SK-N-SH treated with all-trans-retinoic acid at 6 μM for 48 hours (cell line): ENCODE data around the gene GPR18.

ENCODE experiments used
- ATAC-seq: fragments of 200-7000 bp; cut with Tn5 transposase; 3 replicates; pipeline ENCODE4 v1.9.1; 2020; ENCODE audit warnings: mild to moderate bottlenecking, moderate library complexity
- ARNTL ChIP-seq: fragments of 450-650 bp; formaldehyde crosslinking; IDR thresholded peaks from 2 replicates; pipeline ENCODE4 v1.5.0; 2020; ENCODE audit warnings: low read depth, mild to moderate bottlenecking, moderate library complexity, borderline replicate concordance
- BACH2 ChIP-seq: fragments of 250-450 bp; sonication (Bioruptor Pico); IDR thresholded peaks from 2 replicates; pipeline ENCODE4 v1.9.0; 2021; ENCODE audit warnings: mild to moderate bottlenecking, borderline replicate concordance
- CREB5 ChIP-seq: fragments of 250-450 bp; sonication (Bioruptor Pico); IDR thresholded peaks from 2 replicates; pipeline ENCODE4 v1.5.1; 2020; ENCODE audit warnings: low read depth, mild to moderate bottlenecking, moderate library complexity
- CSDC2 ChIP-seq: fragments of 250-450 bp; sonication (Bioruptor Pico); IDR thresholded peaks from 2 replicates; pipeline ENCODE4 v1.5.0; 2020; ENCODE audit warnings: mild to moderate bottlenecking, moderate library complexity
- CSRNP3 ChIP-seq: fragments of 250-450 bp; sonication (Bioruptor Pico); IDR thresholded peaks from 2 replicates; pipeline ENCODE4 v1.5.1; 2021; ENCODE audit warnings: mild to moderate bottlenecking, moderate library complexity
- ESRRG ChIP-seq: fragments of 250-450 bp; sonication (Bioruptor Pico); IDR thresholded peaks from 2 replicates; pipeline ENCODE4 v1.6.1; 2021; ENCODE audit warnings: mild to moderate bottlenecking
- GLIS3 ChIP-seq: fragments of 250-450 bp; sonication (Bioruptor Pico); IDR thresholded peaks from 2 replicates; pipeline ENCODE4 v1.5.0; 2020; ENCODE audit warnings: mild to moderate bottlenecking, moderate library complexity
- ISL1 ChIP-seq: fragments of 250-450 bp; sonication (Bioruptor Pico); IDR thresholded peaks from 2 replicates; pipeline ENCODE4 v2.1.2; 2022; ENCODE audit warnings: mild to moderate bottlenecking, moderate library complexity
- OSR1 ChIP-seq: fragments of 250-450 bp; sonication (Bioruptor Pico); IDR thresholded peaks from 2 replicates; pipeline ENCODE4 v1.8.0; 2022; ENCODE audit warnings: moderate library complexity, mild to moderate bottlenecking, inconsistent platforms
- PATZ1 ChIP-seq: fragments of 250-450 bp; sonication (Bioruptor Pico); IDR thresholded peaks from 2 replicates; pipeline ENCODE4 v1.8.0; 2020; ENCODE audit warnings: mild to moderate bottlenecking, moderate library complexity, borderline replicate concordance
- POU6F1 ChIP-seq: fragments of 250-450 bp; sonication (Bioruptor Pico); IDR thresholded peaks from 2 replicates; pipeline ENCODE4 v1.8.0; 2021; ENCODE audit warnings: low read depth, mild to moderate bottlenecking, moderate library complexity, borderline replicate concordance
- PPARA ChIP-seq: fragments of 250-450 bp; sonication (Bioruptor Pico); IDR thresholded peaks from 2 replicates; pipeline ENCODE4 v1.5.0; 2020; ENCODE audit warnings: mild to moderate bottlenecking, borderline replicate concordance
- SNAI2 ChIP-seq: fragments of 250-450 bp; sonication (Bioruptor Pico); IDR thresholded peaks from 2 replicates; pipeline ENCODE4 v1.5.0; 2020; ENCODE audit warnings: mild to moderate bottlenecking, moderate library complexity
- TCF4 ChIP-seq: fragments of 250-450 bp; sonication (Bioruptor Pico); IDR thresholded peaks from 2 replicates; pipeline ENCODE4 v1.8.0; 2021; ENCODE audit warnings: mild to moderate bottlenecking, moderate library complexity, borderline replicate concordance
- TOX ChIP-seq: fragments of 250-450 bp; sonication (Bioruptor Pico); IDR thresholded peaks from 2 replicates; pipeline ENCODE4 v1.8.0; 2021; ENCODE audit warnings: mild to moderate bottlenecking, moderate library complexity, borderline replicate concordance
- TSHZ2 ChIP-seq: fragments of 250-450 bp; sonication (Bioruptor Pico); IDR thresholded peaks from 2 replicates; pipeline ENCODE4 v1.5.0; 2020; ENCODE audit warnings: mild to moderate bottlenecking, moderate library complexity
- ZC3H10 ChIP-seq: fragments of 250-450 bp; sonication (Bioruptor Pico); IDR thresholded peaks from 2 replicates; pipeline ENCODE4 v1.5.1; 2021; ENCODE audit warnings: mild to moderate bottlenecking, moderate library complexity
- ZFP3 ChIP-seq: fragments of 250-450 bp; sonication (Bioruptor Pico); IDR thresholded peaks from 2 replicates; pipeline ENCODE4 v1.5.0; 2020; ENCODE audit warnings: mild to moderate bottlenecking, moderate library complexity
- ZFP30 ChIP-seq: fragments of 450-650 bp; formaldehyde crosslinking; IDR thresholded peaks from 2 replicates; pipeline ENCODE4 v1.5.0; 2022; ENCODE audit warnings: mild to moderate bottlenecking, moderate library complexity
- ZNF565 ChIP-seq: fragments of 450-650 bp; formaldehyde crosslinking; conservative IDR thresholded peaks from 2 replicates; pipeline ENCODE4 v1.5.0; 2020; ENCODE audit warnings: low read depth, mild to moderate bottlenecking, moderate library complexity
- ZNF70 ChIP-seq: fragments of 450-650 bp; formaldehyde crosslinking; IDR thresholded peaks from 2 replicates; pipeline ENCODE4 v1.5.0; 2020; ENCODE audit warnings: mild to moderate bottlenecking, moderate library complexity
- ZNF8 ChIP-seq: fragments of 450-650 bp; formaldehyde crosslinking; IDR thresholded peaks from 2 replicates; pipeline ENCODE4 v1.5.0; 2020; ENCODE audit warnings: mild to moderate bottlenecking, moderate library complexity

The GPR18 gene

GRCh38 chr13:99282264-99283231 lies 24.4 kb upstream of the GPR18 start:
- no peak for ATAC-seq
- TF ChIP-seq TOX (CRISPR knock-in tag) = no peak
- no peak for TF ChIP-seq CSDC2 (CRISPR knock-in tag)
- no peak for TF ChIP-seq ISL1 (CRISPR knock-in tag)
- no peak for TF ChIP-seq ARNTL (CRISPR knock-in tag)
- TF ChIP-seq ZNF70 (CRISPR knock-in tag) = no peak
- TF ChIP-seq SNAI2 (CRISPR knock-in tag) = no peak
- no peak for TF ChIP-seq ZFP30 (CRISPR knock-in tag)
- TF ChIP-seq ESRRG (CRISPR knock-in tag) = no peak
- TF ChIP-seq OSR1 (CRISPR knock-in tag) = no peak

GRCh38 chr13:99281811-99282263 lies 23.7 kb upstream of the GPR18 start:
- no peak for ATAC-seq
- TF ChIP-seq CSRNP3 (CRISPR knock-in tag) = no peak
- no peak for TF ChIP-seq ESRRG (CRISPR knock-in tag)
- TF ChIP-seq TCF4 (CRISPR knock-in tag) = no peak
- no peak for TF ChIP-seq BACH2
- no peak for TF ChIP-seq ARNTL (CRISPR knock-in tag)
- TF ChIP-seq ZNF565 (CRISPR knock-in tag) = no peak
- no peak for TF ChIP-seq CREB5 (CRISPR knock-in tag)
- no peak for TF ChIP-seq CSDC2 (CRISPR knock-in tag)
- TF ChIP-seq ZC3H10 (CRISPR knock-in tag) = no peak
- TF ChIP-seq SNAI2 (CRISPR knock-in tag) = no peak
- no peak for TF ChIP-seq ISL1 (CRISPR knock-in tag)
- no peak for TF ChIP-seq PPARA (CRISPR knock-in tag)
- TF ChIP-seq GLIS3 = no peak
- no peak for TF ChIP-seq ZFP3 (CRISPR knock-in tag)
- TF ChIP-seq POU6F1 = no peak

GRCh38 chr13:99280166-99280565 lies 22.0 kb upstream of the GPR18 start:
- ATAC-seq = no peak
- TF ChIP-seq ESRRG (CRISPR knock-in tag) = no peak
- no peak for TF ChIP-seq ISL1 (CRISPR knock-in tag)
- no peak for TF ChIP-seq PPARA (CRISPR knock-in tag)
- TF ChIP-seq GLIS3 = no peak
- no peak for TF ChIP-seq ARNTL (CRISPR knock-in tag)
- TF ChIP-seq ZNF70 (CRISPR knock-in tag) = no peak
- TF ChIP-seq CREB5 (CRISPR knock-in tag) = no peak
- TF ChIP-seq ZFP3 (CRISPR knock-in tag) = no peak
- TF ChIP-seq CSRNP3 (CRISPR knock-in tag) = no peak
- no peak for TF ChIP-seq TSHZ2 (CRISPR knock-in tag)
- no peak for TF ChIP-seq PATZ1
- no peak for TF ChIP-seq POU6F1
- TF ChIP-seq ZNF8 = no peak
